Measurements from ENCODE around the gene TOPBP1. TPM values are rescaled to one million over a fixed set of nuclear protein-coding genes. Genes with fewer than 3 reads are reported as not detected.

Gene TOPBP1
- total RNA-seq: 10 to 100 TPM; 16.5 to 29.3 (median 21.9) TPM

DNA sequence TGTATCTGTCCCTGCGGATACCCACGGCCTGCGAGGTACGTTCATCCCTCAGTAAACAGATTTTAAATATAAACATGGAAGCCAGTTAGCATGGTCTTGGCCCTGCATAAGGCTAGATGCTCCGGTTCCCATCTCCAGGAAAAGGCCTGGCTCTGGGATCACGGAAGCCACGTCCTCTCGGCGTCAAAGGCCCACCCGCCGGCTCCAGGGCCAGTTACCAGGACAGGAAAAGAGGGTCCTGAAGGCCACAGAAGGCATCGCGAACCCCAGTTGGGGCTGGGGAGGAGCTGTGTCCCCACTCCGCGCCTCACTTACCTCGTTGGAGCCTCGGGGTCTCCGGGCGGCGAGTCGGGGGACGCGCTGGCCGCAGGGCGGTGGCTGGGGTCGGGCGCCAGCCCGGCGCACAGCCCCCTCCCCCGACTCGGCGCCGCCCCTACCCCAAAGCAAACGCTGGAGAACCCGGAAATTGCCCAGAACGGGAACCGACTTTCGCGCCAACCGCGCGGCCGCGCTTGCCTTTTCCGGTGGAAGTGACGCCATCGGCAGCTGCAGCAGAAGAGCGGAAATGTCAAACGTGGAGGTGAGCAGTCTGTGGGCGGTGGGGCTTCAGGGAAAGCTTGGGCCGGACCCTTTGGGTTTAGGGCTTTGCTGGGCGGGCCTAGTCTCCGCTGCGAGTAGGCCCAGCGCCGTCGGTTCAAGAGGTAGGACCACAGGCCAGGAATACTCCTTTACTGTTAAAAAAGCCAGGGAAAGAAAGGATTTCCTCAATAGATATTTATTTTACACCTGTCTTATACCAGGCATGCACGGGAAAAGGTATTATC, at the start of gene TOPBP1:
Gene TOPBP1 (minus strand): TSS at position 488 of the 824 bp plus-strand sequence. CDS start 814 bp downstream, outside the sequence.
- peak within 1 kb of the TSS; percentile 60 to 89 (median 83) for H3K27ac ChIP-seq
- 0 to 3% methylated on average over 8 of the region's 58 CpGs for WGBS, 2 donors (ENCODE audit: low coverage in 1 of 2)

DNA sequence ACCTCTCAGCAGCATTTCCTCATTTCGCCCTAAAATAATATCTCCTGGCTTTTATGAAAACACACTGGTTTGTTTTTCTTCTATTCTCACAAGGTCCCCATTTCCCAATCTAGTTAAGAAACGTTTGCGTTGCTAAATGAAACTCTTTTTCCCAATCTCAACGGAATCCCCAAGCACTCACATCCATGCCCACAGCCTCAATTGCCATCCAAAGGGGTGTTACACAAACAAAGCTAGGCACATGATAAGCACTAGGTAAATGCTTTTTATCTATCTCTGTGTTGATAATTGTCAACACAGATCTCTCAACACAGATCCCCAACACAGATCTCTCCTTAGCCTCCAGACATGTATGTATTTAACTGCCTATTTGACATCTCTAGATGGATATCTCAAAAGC, 49.3 kb upstream of the TOPBP1 start:
- TF ChIP-seq POLR2A (IDR thresholded peaks at IDR 0.05) (no peak), POLR2AphosphoS5 (IDR thresholded peaks at IDR 0.05) (no peak), EP300 (IDR thresholded peaks at IDR 0.05) (no peak)
- TF ChIP-seq, protein P1, sequence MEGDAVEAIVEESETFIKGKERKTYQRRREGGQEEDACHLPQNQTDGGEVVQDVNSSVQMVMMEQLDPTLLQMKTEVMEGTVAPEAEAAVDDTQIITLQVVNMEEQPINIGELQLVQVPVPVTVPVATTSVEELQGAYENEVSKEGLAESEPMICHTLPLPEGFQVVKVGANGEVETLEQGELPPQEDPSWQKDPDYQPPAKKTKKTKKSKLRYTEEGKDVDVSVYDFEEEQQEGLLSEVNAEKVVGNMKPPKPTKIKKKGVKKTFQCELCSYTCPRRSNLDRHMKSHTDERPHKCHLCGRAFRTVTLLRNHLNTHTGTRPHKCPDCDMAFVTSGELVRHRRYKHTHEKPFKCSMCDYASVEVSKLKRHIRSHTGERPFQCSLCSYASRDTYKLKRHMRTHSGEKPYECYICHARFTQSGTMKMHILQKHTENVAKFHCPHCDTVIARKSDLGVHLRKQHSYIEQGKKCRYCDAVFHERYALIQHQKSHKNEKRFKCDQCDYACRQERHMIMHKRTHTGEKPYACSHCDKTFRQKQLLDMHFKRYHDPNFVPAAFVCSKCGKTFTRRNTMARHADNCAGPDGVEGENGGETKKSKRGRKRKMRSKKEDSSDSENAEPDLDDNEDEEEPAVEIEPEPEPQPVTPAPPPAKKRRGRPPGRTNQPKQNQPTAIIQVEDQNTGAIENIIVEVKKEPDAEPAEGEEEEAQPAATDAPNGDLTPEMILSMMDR (IDR thresholded peaks at IDR 0.05): no peak
- Histone ChIP-seq H3K36me3 (no peaks in the 10 kb centered on the region), H3K27me3 (no peaks in the 10 kb centered on the region), H3K4me3 (no peak overlapping the region), H3K27ac (no peak overlapping the region), H3K9me3 (no peaks in the 10 kb centered on the region), H3K4me1 (no peaks in the 10 kb centered on the region)
- ATAC-seq: no peak
- 56 to 95% methylated on average over 3 to 4 of the region's 4 CpGs for whole genome bisulfite sequencing, 2 donors (ENCODE audit: low coverage in 1 of 2)

More for the DNA sequence above, at the start of gene TOPBP1:
- H3K4me1 ChIP-seq: peaks cover 0 to 33% (median 9%) of the 10 kb centered on the region in 3 donors
- peak within 1 kb of the TSS; percentile 93 to 94 for H3K4me3 ChIP-seq
- no peaks in the 10 kb centered on the region for H3K9me3 ChIP-seq
- TF ChIP-seq POLR2AphosphoS5 (IDR thresholded peaks at IDR 0.05) (peak; percentile 63), POLR2A (IDR thresholded peaks at IDR 0.05) (peak in 1 of 2 donors; percentile 34), EP300 (IDR thresholded peaks at IDR 0.05) (no peak)
- TF ChIP-seq, protein P1 (IDR thresholded peaks at IDR 0.05): no peak
- ATAC-seq: peak; percentile 82
- peaks cover 0 to 24% of the 10 kb centered on the region in 2 donors for H3K36me3 ChIP-seq
- no peaks in the 10 kb centered on the region for H3K27me3 ChIP-seq

DNA sequence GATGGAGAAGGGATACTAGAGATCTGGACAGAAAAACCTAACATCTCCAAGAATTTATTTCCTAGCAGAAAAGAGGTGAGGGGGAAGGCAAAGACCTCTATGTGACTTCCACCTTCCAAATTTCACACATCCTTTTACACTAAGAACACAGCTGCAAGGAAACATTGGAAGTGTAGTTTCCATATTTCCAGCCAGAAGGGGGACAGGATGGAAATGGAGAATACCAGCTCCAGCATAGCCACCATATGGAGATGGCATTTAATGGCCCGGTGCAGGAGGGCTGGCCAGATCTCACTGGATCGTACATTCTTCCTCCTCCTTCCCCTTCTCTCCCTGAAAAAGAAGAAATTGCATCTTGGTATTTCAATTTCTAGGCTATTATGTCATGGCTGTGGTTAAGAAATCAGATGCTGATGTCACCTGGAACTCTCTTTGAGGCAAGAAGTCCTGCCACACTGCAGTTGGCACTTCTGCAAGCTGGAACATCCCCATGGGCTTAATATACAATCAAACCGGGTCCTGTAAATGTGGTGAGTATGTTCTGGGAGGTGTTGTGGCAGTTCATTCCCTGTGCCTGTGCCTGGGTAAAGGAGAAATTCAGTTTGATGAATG, 47.5 kb upstream of the TOPBP1 start:
- H3K9me3 ChIP-seq: no peaks in the 10 kb centered on the region
- H3K27ac ChIP-seq: no peak overlapping the region
- WGBS, 2 donors (ENCODE audit: low coverage in 1 of 2): 56 to 79% methylated on average over 3 of the region's 3 CpGs
- H3K4me1 ChIP-seq: no peaks in the 10 kb centered on the region
- H3K4me3 ChIP-seq: no peak overlapping the region
- H3K27me3 ChIP-seq: no peaks in the 10 kb centered on the region
- TF ChIP-seq POLR2A (IDR thresholded peaks at IDR 0.05) (no peak), EP300 (IDR thresholded peaks at IDR 0.05) (no peak), POLR2AphosphoS5 (IDR thresholded peaks at IDR 0.05) (no peak)
- TF ChIP-seq, protein P1 (IDR thresholded peaks at IDR 0.05): no peak
- ATAC-seq: no peak
- H3K36me3 ChIP-seq: no peaks in the 10 kb centered on the region

DNA sequence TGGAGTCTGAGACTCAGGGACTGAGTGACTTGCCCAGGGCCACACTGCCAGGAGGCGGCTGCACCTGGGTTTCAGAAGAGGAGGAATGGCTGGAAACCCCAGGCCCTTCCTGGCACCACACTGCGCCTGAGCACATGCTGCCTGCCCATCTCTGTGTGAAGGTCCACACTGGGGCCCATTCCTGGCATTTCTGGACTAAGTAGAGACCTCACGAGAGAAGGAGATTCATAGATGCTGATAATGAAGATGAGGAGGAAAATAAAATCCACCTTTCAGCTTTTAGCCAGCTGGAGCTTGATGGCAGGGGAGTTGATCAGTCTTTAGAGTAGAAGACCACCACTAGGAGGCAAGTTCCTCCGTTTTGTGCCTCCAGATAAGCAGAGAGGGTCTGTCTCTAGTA, 44.3 kb upstream of the TOPBP1 start:
- TF ChIP-seq EP300 (IDR thresholded peaks at IDR 0.05) (no peak), POLR2A (IDR thresholded peaks at IDR 0.05) (no peak), POLR2AphosphoS5 (IDR thresholded peaks at IDR 0.05) (no peak)
- TF ChIP-seq, protein P1 (IDR thresholded peaks at IDR 0.05): no peak
- Histone ChIP-seq H3K9me3 (no peaks in the 10 kb centered on the region), H3K4me1 (no peaks in the 10 kb centered on the region), H3K4me3 (no peak overlapping the region), H3K27me3 (no peaks in the 10 kb centered on the region), H3K27ac (no peak overlapping the region), H3K36me3 (no peaks in the 10 kb centered on the region)
- ATAC-seq: no peak
- WGBS, 2 donors (ENCODE audit: low coverage in 1 of 2): 50 to 80% methylated on average over 1 to 2 of the region's 4 CpGs
